Neural progenitor cell (in vitro differentiated cells): ENCODE results near the gene RBKS.

Experiments used
- EZH2 ChIP-seq: fragments of 200-600 bp; sonication (generic); IDR thresholded peaks from 2 replicates; pipeline ENCODE4 v1.6.1; 2017; ENCODE audit warnings: antibody characterized with exemption, mild to moderate bottlenecking, moderate library complexity
- TF ChIP-seq, protein P1 (sequence below): fragments of 200-600 bp; sonication (generic); IDR thresholded peaks from 2 replicates; pipeline ENCODE4 v1.5.1; 2017; ENCODE audit warnings: antibody characterized with exemption, mild to moderate bottlenecking

DNA sequence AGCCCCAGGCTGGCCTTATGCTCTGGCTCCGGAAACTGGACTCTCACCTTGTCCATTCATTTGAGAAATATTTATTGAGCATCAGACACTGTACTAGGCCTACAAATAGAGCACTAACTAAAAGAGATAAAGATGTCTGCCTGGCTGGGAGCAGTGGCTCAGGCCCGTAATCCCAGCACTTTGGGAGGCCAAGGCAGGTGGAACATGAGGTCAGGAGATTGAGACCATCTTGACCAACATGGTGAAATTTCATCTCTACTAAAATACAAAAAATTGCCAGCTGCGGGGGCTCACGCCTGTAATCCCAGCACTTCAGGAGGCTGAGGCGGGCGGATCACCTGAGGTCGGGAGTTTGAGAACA, 126.3 kb downstream of the RBKS start:
- TF ChIP-seq, protein P1, sequence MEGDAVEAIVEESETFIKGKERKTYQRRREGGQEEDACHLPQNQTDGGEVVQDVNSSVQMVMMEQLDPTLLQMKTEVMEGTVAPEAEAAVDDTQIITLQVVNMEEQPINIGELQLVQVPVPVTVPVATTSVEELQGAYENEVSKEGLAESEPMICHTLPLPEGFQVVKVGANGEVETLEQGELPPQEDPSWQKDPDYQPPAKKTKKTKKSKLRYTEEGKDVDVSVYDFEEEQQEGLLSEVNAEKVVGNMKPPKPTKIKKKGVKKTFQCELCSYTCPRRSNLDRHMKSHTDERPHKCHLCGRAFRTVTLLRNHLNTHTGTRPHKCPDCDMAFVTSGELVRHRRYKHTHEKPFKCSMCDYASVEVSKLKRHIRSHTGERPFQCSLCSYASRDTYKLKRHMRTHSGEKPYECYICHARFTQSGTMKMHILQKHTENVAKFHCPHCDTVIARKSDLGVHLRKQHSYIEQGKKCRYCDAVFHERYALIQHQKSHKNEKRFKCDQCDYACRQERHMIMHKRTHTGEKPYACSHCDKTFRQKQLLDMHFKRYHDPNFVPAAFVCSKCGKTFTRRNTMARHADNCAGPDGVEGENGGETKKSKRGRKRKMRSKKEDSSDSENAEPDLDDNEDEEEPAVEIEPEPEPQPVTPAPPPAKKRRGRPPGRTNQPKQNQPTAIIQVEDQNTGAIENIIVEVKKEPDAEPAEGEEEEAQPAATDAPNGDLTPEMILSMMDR = no peak
- TF ChIP-seq EZH2 = no peak
